Coronary artery (tissue), 2 donors: ENCODE data around the gene LTBP2.
"Not testable (repeated sequence)": the region's sequence is repeated elsewhere in the genome, so short reads cannot be mapped to it uniquely, and the experiment has no call there.

Source experiments
- DNase-seq: peaks from one replicate; pipeline ENCODE4 v3.0.0-alpha.2; 2017; ENCODE audit warnings: low spot score
- H3K27ac ChIP-seq, 2 donors: fragments of 200-600 bp; sonication (generic); one replicate each; pipeline ENCODE4 v1.5.1; 2016 to 2019
- H3K4me3 ChIP-seq: fragments of 200-600 bp; sonication (generic); 2 replicates; pipeline ENCODE4 v1.5.1; 2016; ENCODE audit warnings: mild to moderate bottlenecking, moderate library complexity
- TF ChIP-seq, protein P1 (sequence below): fragments of 200-600 bp; sonication (generic); IDR thresholded peaks from one replicate; pipeline ENCODE4 v1.5.1; 2019; ENCODE audit warnings: antibody characterized with exemption

Gene LTBP2

DNA sequence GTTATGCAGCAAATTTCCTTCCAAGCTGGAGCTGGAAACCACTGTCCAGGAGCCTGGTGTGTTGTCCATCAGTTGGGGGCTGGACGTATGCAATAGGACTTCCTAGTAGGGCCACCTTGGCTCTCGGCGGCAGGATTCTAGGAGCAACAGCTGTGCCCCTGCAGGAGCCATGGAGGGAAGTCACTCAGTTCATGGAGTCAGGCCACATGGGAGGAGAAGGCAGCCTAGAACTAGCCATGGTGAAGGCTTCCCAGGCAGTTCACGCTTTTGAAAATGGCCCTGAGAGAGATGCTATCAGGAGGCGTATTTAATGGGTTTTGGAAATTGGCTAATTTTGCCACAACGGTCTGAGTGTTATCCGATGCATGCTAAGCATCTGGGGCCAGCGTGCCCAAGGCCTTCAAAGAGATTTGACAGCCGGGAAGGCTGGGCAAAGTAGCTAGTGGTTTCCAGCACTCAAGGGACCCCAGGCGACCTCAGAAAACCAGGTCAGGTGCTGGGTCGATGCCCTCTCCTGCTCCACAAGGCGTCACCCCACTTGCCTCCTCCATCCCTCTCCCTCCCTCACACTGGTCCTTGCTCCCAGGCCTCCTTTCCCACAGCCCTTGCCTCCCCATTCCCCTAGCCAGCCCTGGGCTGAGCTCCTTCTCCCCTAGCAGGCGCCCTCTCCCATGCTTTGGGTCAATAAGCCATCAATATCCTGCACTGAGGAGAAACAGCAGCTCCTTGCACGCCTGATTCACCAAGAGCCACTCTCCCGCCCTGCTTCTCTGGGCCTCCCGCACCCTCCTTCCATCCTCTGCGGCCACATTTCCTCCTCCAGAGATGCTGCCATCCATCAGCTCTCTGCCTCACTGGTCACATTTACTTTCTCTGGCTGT, 155.1 kb downstream of the LTBP2 start:
- H3K4me3 ChIP-seq = no peak overlapping the region
- TF ChIP-seq, protein P1, sequence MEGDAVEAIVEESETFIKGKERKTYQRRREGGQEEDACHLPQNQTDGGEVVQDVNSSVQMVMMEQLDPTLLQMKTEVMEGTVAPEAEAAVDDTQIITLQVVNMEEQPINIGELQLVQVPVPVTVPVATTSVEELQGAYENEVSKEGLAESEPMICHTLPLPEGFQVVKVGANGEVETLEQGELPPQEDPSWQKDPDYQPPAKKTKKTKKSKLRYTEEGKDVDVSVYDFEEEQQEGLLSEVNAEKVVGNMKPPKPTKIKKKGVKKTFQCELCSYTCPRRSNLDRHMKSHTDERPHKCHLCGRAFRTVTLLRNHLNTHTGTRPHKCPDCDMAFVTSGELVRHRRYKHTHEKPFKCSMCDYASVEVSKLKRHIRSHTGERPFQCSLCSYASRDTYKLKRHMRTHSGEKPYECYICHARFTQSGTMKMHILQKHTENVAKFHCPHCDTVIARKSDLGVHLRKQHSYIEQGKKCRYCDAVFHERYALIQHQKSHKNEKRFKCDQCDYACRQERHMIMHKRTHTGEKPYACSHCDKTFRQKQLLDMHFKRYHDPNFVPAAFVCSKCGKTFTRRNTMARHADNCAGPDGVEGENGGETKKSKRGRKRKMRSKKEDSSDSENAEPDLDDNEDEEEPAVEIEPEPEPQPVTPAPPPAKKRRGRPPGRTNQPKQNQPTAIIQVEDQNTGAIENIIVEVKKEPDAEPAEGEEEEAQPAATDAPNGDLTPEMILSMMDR = no peak
- no peak for DNase-seq
- H3K27ac ChIP-seq = no peak overlapping the region

DNA sequence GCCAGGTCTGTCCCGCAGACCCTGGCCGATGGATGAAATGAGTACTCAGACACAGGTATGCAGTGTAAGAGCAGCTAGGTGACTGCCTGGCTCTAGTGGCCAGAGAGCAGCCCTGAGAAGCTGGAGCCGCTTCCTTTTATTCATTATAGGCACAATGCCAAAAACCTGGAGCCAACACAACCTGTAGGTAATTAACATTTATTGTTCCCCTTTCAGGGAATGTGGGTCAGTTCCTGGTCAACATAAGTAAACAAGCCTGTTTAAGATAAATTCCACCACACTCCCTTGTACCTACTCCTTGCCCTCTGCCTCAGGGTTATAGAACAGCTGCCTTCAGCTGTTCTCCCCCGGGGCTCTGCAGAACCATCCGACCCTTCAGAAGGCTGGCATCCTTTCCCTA, 157.6 kb downstream of the LTBP2 start:
- not testable (repeated sequence) for H3K4me3 ChIP-seq, H3K27ac ChIP-seq, DNase-seq
